Measurements from ENCODE around the gene SNCAIP. TPM values are rescaled to one million over a fixed set of nuclear protein-coding genes. Genes with fewer than 3 reads are reported as not detected.

SNCAIP gene
- total and polyA plus RNA-seq, 2 experiments from 2014 or later: 6.1 to 11.9 TPM

- TF ChIP-seq CREB1 (CRISPR knock-in tag; IDR thresholded peaks at IDR 0.05; ENCODE audit: low read depth) (no peak), ZNF331 (CRISPR knock-in tag; IDR thresholded peaks at IDR 0.05; ENCODE audit: low read depth) (no peak), EZH2phosphoT487 (IDR thresholded peaks at IDR 0.05; ENCODE audit: unreplicated experiment) (no peak), ZNF462 (CRISPR knock-in tag; IDR thresholded peaks at IDR 0.05) (no peak), REST (IDR thresholded peaks at IDR 0.05; ENCODE audit: unreplicated experiment) (no peak), ZNF114 (CRISPR knock-in tag; IDR thresholded peaks at IDR 0.05) (no peak), EZH2 (IDR thresholded peaks at IDR 0.05; ENCODE audit: low read depth, unreplicated experiment) (no peak), STAT1 (IDR thresholded peaks at IDR 0.05; ENCODE audit: unreplicated experiment) (no peak), JUNB (IDR thresholded peaks at IDR 0.05; ENCODE audit: unreplicated experiment) (no peak), NANOG (IDR thresholded peaks at IDR 0.05; ENCODE audit: borderline replicate concordance) (no peak), POLR2AphosphoS5 (IDR thresholded peaks at IDR 0.05; ENCODE audit: low read depth) (no peak)
- TF ChIP-seq, protein P1, sequence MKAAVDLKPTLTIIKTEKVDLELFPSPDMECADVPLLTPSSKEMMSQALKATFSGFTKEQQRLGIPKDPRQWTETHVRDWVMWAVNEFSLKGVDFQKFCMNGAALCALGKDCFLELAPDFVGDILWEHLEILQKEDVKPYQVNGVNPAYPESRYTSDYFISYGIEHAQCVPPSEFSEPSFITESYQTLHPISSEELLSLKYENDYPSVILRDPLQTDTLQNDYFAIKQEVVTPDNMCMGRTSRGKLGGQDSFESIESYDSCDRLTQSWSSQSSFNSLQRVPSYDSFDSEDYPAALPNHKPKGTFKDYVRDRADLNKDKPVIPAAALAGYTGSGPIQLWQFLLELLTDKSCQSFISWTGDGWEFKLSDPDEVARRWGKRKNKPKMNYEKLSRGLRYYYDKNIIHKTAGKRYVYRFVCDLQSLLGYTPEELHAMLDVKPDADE (IDR thresholded peaks at IDR 0.05): no peak
- TF ChIP-seq, protein P2, sequence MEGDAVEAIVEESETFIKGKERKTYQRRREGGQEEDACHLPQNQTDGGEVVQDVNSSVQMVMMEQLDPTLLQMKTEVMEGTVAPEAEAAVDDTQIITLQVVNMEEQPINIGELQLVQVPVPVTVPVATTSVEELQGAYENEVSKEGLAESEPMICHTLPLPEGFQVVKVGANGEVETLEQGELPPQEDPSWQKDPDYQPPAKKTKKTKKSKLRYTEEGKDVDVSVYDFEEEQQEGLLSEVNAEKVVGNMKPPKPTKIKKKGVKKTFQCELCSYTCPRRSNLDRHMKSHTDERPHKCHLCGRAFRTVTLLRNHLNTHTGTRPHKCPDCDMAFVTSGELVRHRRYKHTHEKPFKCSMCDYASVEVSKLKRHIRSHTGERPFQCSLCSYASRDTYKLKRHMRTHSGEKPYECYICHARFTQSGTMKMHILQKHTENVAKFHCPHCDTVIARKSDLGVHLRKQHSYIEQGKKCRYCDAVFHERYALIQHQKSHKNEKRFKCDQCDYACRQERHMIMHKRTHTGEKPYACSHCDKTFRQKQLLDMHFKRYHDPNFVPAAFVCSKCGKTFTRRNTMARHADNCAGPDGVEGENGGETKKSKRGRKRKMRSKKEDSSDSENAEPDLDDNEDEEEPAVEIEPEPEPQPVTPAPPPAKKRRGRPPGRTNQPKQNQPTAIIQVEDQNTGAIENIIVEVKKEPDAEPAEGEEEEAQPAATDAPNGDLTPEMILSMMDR (conservative IDR thresholded peaks at IDR 0.05; ENCODE audit: low read depth in 2 of 2): no peak
- Histone ChIP-seq H3K36me3 (ENCODE audit: insufficient read depth) (no peaks in the 10 kb centered on the region), H3K79me2 (replicated peaks; ENCODE audit: insufficient read depth) (no peaks in the 10 kb centered on the region), H3K4me3 (no peak overlapping the region), H3K27me3 (ENCODE audit: insufficient read depth) (no peaks in the 10 kb centered on the region), H4K20me1 (replicated peaks; ENCODE audit: insufficient read depth) (no peaks in the 10 kb centered on the region), H3K4me1 (ENCODE audit: insufficient read depth) (peaks cover 32% of the 10 kb centered on the region), H3K27ac (ENCODE audit: low read depth) (no peak overlapping the region; the same call in 1 of the 2 replicates), H3K9me2 (ENCODE audit: insufficient read depth) (no peaks in the 10 kb centered on the region), H2AFZ (no peak overlapping the region), H3K4me2 (no peak overlapping the region), H3F3A (replicated peaks; ENCODE audit: low read depth) (no peaks in the 10 kb centered on the region)
- H3K27ac Mint-ChIP-seq: peak overlapping the region; percentile 74; the same call in 1 of the 2 replicates
- peaks cover 51% of the 10 kb centered on the region for H3K4me1 Mint-ChIP-seq
- H3K4me3 Mint-ChIP-seq: no peak overlapping the region
- no peaks in the 10 kb centered on the region for H3K36me3 Mint-ChIP-seq (ENCODE audit: low read depth)
- DNase-seq (ENCODE audit: low spot score): no peak
- ATAC-seq: no peak
- no peaks in the 10 kb centered on the region for H3K9me3 Mint-ChIP-seq
- peaks cover 7% of the 10 kb centered on the region for H3K27me3 Mint-ChIP-seq (ENCODE audit: insufficient read depth, low read depth, poor library complexity)
These were observed 43.3 kb downstream of the SNCAIP start for GRCh38 chr5:122355324-122355723.

All from GM23338 (cell line).